K562 (cell line): ENCODE results near the gene ACER3.
"Not testable (repeated sequence)": the region's sequence is repeated elsewhere in the genome, so short reads cannot be mapped to it uniquely, and the experiment has no call there.

Source experiments
- PATZ1 ChIP-seq: fragments of 250-450 bp; sonication (Bioruptor Pico); IDR thresholded peaks from 2 replicates; pipeline ENCODE4 v1.5.0; 2020; ENCODE audit warnings: mild to moderate bottlenecking, borderline replicate concordance
- POLR2A ChIP-seq: fragments of 450-650 bp; conservative IDR thresholded peaks from 2 replicates; pipeline ENCODE4 v1.6.1; 2016
- RBM17 ChIP-seq: fragments of 200-400 bp; formaldehyde crosslinking; IDR thresholded peaks from 2 replicates; pipeline ENCODE4 v1.6.1; 2017; ENCODE audit warnings: low read depth, mild to moderate bottlenecking, low read length, borderline replicate concordance
- ZBED1 ChIP-seq: IDR thresholded peaks from 2 replicates; pipeline ENCODE4 v1.6.1; 2014

- TF ChIP-seq PATZ1, POLR2A, RBM17, ZBED1: not testable (repeated sequence)
Observed at GRCh38 chr11:76901622-76902021, 40.9 kb downstream of the ACER3 start.
